Mesenchymal stem cell (in vitro differentiated cells and primary cell): Measurements from ENCODE around the gene BOD1L2.

Source experiments
- DNase-seq: peaks from one replicate; pipeline ENCODE4 v3.0.0-alpha.2; 2013
- H2AFZ ChIP-seq: one replicate; pipeline ENCODE4 v1.6.1; 2013; ENCODE audit warnings: low read depth, mild to moderate bottlenecking, control low read depth, inconsistent platforms, low read length, moderate library complexity
- H2AK5ac ChIP-seq: 2 replicates; pipeline ENCODE4 v1.6.1; 2013; ENCODE audit warnings: low read length, moderate library complexity, mild to moderate bottlenecking, inconsistent platforms; ENCODE audit not compliant: severe bottlenecking
- H2BK120ac ChIP-seq: one replicate; pipeline ENCODE4 v1.6.1; 2013; ENCODE audit warnings: low read depth, mild to moderate bottlenecking, inconsistent platforms, low read length, moderate library complexity
- H2BK12ac ChIP-seq, 2 experiments: one replicate each; pipeline ENCODE4 v1.6.1; 2013; ENCODE audit warnings: inconsistent platforms in 2 of 2, low read length in 2 of 2, mild to moderate bottlenecking in 2 of 2, moderate library complexity in 2 of 2, control low read depth in 1 of 2
- H2BK15ac ChIP-seq: one replicate; pipeline ENCODE4 v1.6.1; 2013; ENCODE audit warnings: mild to moderate bottlenecking, low read depth, inconsistent platforms; ENCODE audit not compliant: poor library complexity, severe bottlenecking
- H2BK5ac ChIP-seq: 2 replicates; pipeline ENCODE4 v1.6.1; 2013; ENCODE audit warnings: low read depth, mild to moderate bottlenecking, low read length, control low read depth, inconsistent platforms; ENCODE audit not compliant: poor library complexity, severe bottlenecking
- H3K14ac ChIP-seq, 2 experiments: one replicate each; pipeline ENCODE4 v1.6.1; 2013; ENCODE audit warnings: inconsistent platforms in 2 of 2, low read length in 2 of 2, control low read depth in 1 of 2, mild to moderate bottlenecking in 1 of 2, moderate library complexity in 1 of 2
- H3K18ac ChIP-seq, 2 experiments: one replicate each; pipeline ENCODE4 v1.6.1; 2013; ENCODE audit warnings: inconsistent platforms in 2 of 2, low read length in 2 of 2, control low read depth in 1 of 2, low read depth in 1 of 2, mild to moderate bottlenecking in 1 of 2
- H3K23ac ChIP-seq, 2 experiments: one replicate each; pipeline ENCODE4 v1.6.1; 2013; ENCODE audit warnings: inconsistent platforms in 2 of 2, low read length in 2 of 2, mild to moderate bottlenecking in 2 of 2, moderate library complexity in 2 of 2, control low read depth in 1 of 2
- H3K27ac ChIP-seq: 2 replicates; pipeline ENCODE4 v1.5.1; 2013; ENCODE audit warnings: mild to moderate bottlenecking, moderate library complexity, low read length, control low read depth, inconsistent platforms; ENCODE audit not compliant: poor library complexity, severe bottlenecking
- H3K27me3 ChIP-seq, 2 experiments: 2 replicates each; pipeline versions ENCODE4 v1.6.1 to v1.7.0; 2013; ENCODE audit warnings: low read length in 2 of 2, mild to moderate bottlenecking in 2 of 2, moderate library complexity in 2 of 2, control low read depth in 1 of 2, inconsistent platforms in 1 of 2; ENCODE audit not compliant: control insufficient read depth in 1 of 2, insufficient read depth in 1 of 2
- H3K36me3 ChIP-seq, 2 experiments: 2 replicates each; pipeline versions ENCODE4 v1.6.1 to v1.7.0; 2013; ENCODE audit warnings: low read length in 2 of 2, control low read depth in 1 of 2, inconsistent platforms in 1 of 2, low read depth in 1 of 2, mild to moderate bottlenecking in 1 of 2; ENCODE audit not compliant: insufficient read depth in 2 of 2, control insufficient read depth in 1 of 2
- H3K4ac ChIP-seq, 2 experiments: one replicate each; pipeline ENCODE4 v1.6.1; 2013; ENCODE audit warnings: inconsistent platforms in 2 of 2, low read length in 2 of 2, mild to moderate bottlenecking in 2 of 2, moderate library complexity in 2 of 2, control low read depth in 1 of 2, low read depth in 1 of 2
- H3K4me1 ChIP-seq: 2 replicates; pipeline ENCODE4 v1.6.1; 2013; ENCODE audit warnings: low read depth, low read length, control low read depth; ENCODE audit not compliant: control insufficient read depth, insufficient read depth
- H3K4me2 ChIP-seq: 2 replicates; pipeline ENCODE4 v1.6.1; 2013; ENCODE audit warnings: low read length, mild to moderate bottlenecking, inconsistent platforms; ENCODE audit not compliant: poor library complexity, severe bottlenecking
- H3K4me3 ChIP-seq, 2 experiments: 2 replicates each; pipeline versions ENCODE4 v1.5.1 to v1.7.0; 2013; ENCODE audit warnings: low read length in 2 of 2, mild to moderate bottlenecking in 2 of 2, control low read depth in 1 of 2, low read depth in 1 of 2; ENCODE audit not compliant: insufficient read depth in 1 of 2
- H3K79me1 ChIP-seq: replicated peaks from 2 replicates; pipeline ENCODE4 v1.6.1; 2013; ENCODE audit warnings: mild to moderate bottlenecking, control low read depth, low read length, inconsistent platforms; ENCODE audit not compliant: poor library complexity, severe bottlenecking
- H3K9ac ChIP-seq: 2 replicates; pipeline ENCODE4 v1.7.0; 2013; ENCODE audit warnings: mild to moderate bottlenecking, low read length, moderate library complexity
- H3K9me3 ChIP-seq: 2 replicates; pipeline ENCODE4 v1.7.0; 2013; ENCODE audit warnings: mild to moderate bottlenecking, low read length; ENCODE audit not compliant: control insufficient read depth
- H4K8ac ChIP-seq: one replicate; pipeline ENCODE4 v1.6.1; 2013; ENCODE audit warnings: inconsistent platforms, mild to moderate bottlenecking, low read length, moderate library complexity
- H4K91ac ChIP-seq: one replicate; pipeline ENCODE4 v1.6.1; 2013; ENCODE audit warnings: mild to moderate bottlenecking, low read length, inconsistent platforms
- WGBS: methylation state at CpG from one replicate; pipeline ENCODE4 v1.1.7; 2013; ENCODE audit warnings: mixed read lengths; 5-methylcytosine and 5-hydroxymethylcytosine counted together

The BOD1L2 gene

DNA sequence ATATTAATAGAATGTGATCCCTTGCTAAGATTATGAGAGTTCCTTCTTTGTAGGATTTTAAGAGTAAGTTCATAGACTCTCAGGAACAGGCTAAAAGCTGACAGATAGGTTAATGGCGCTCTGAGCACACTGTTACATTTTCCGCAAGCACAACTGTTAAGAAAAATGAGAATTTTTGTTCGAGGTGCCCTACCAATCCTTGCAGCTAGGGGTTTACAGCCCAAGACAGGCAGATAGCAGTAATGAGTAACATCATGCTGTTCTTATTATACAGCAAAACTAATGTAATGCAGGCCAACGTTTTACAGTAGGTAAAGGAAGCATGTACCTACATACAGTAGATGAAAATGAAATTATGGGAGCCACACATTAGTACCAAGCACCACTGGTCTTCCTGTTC is 11.2 kb upstream of the BOD1L2 start:
- H3K18ac ChIP-seq = no peak overlapping the region
- no peak overlapping the region for H2AK5ac ChIP-seq
- no peak overlapping the region for H3K4me3 ChIP-seq
- H3K27ac ChIP-seq = no peak overlapping the region
- no peak overlapping the region for H3K4ac ChIP-seq
- H3K27me3 ChIP-seq = peaks cover 0 to 5% of the 10 kb centered on the region in 2 experiments
- WGBS = 50% methylated on average over 3 of the region's 4 CpGs
- H3K36me3 ChIP-seq = no peaks in the 10 kb centered on the region
- H3K14ac ChIP-seq = no peak overlapping the region
- no peak overlapping the region for H3K4me2 ChIP-seq
- no peak overlapping the region for H3K9ac ChIP-seq
- H2BK5ac ChIP-seq = no peak overlapping the region
- H3K23ac ChIP-seq = no peak overlapping the region
- H2AFZ ChIP-seq = no peak overlapping the region
- H2BK120ac ChIP-seq = no peak overlapping the region
- no peak overlapping the region for H4K8ac ChIP-seq
- no peaks in the 10 kb centered on the region for H3K4me1 ChIP-seq
- no peak overlapping the region for H2BK12ac ChIP-seq
- H3K79me1 ChIP-seq = no peaks in the 10 kb centered on the region
- DNase-seq = no peak
- no peak overlapping the region for H4K91ac ChIP-seq
- H2BK15ac ChIP-seq = no peak overlapping the region
- no peaks in the 10 kb centered on the region for H3K9me3 ChIP-seq

DNA sequence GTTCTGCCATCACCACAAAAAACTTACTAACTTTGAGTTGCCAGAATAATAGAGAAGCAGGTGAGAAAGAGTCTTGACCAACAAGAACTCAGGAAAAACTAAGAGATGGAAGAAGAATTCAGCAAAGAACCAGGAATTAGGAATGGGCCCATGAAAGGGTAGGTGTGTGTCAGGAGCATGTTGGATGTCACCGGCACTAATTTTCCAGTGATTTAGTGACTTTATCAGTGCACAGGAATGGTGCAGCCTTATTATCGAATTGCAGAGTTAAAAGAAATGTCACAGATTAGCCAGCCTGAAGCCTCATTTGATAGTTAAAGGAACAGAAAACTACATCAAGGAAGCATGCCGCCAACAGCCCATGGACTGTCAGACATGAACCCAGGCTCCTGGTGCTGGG is 9.0 kb upstream of the BOD1L2 start:
- H3K27me3 ChIP-seq = peaks cover 0 to 17% of the 10 kb centered on the region in 2 experiments
- no peaks in the 10 kb centered on the region for H3K79me1 ChIP-seq

DNA sequence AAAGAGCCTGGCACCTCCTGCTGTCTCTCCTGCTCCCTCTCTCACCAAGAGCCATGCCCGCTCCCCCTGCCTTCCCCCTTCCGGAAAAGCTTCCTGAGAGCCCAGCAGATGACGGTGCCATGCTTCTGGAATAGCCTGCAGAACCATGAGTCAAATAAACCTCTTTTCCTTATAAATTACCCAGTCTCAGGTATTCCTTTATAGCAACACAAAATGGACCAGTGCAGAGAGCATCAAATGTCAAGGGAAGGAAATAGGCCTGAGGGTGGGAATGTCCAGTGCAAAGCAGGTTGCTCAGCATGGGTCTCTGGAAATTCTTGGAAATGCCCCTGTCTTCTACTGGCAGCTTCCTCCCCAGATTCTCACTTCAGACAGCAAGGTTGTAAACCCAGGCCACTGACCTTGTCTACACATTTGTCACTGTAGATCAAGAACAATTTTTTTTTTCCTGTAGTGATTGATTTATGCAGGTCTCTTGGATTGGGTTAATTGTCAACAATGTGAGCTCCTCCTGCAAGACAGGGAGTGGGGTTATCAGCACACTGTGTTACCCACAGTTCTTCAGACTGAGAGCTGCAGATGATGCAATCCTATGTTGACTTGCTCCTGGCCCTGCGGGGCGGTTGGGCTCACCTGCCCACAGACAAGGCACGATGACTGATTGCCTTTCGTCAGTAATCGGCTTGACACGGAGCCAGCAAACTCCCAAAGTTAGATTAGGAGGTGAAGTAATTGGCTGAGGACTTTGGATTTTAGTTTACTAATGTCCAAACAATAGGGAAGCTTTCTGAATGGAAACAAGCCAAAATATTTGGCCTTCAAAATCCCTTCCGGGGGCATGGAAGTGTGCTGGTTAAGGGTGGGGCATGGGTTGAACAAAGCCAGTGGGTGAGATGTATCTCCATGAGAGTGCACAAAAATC is 5.4 kb upstream of the BOD1L2 start:
- H2BK120ac ChIP-seq = no peak overlapping the region
- DNase-seq = no peak
- H3K9ac ChIP-seq = no peak overlapping the region
- H2BK5ac ChIP-seq = no peak overlapping the region
- H2BK12ac ChIP-seq = no peak overlapping the region
- H3K79me1 ChIP-seq = no peaks in the 10 kb centered on the region
- no peak overlapping the region for H3K18ac ChIP-seq
- no peak overlapping the region for H4K91ac ChIP-seq
- H3K23ac ChIP-seq = no peak overlapping the region
- no peak overlapping the region for H3K4me3 ChIP-seq
- peaks cover 0 to 12% of the 10 kb centered on the region in 2 experiments for H3K27me3 ChIP-seq
- no peak overlapping the region for H3K27ac ChIP-seq
- no peak overlapping the region for H4K8ac ChIP-seq
- H3K4me2 ChIP-seq = no peak overlapping the region
- H2AFZ ChIP-seq = no peak overlapping the region
- H3K14ac ChIP-seq = no peak overlapping the region
- no peaks in the 10 kb centered on the region for H3K4me1 ChIP-seq
- H2BK15ac ChIP-seq = no peak overlapping the region
- H2AK5ac ChIP-seq = no peak overlapping the region
- H3K4ac ChIP-seq = no peak overlapping the region
- H3K9me3 ChIP-seq = no peaks in the 10 kb centered on the region
- no peaks in the 10 kb centered on the region for H3K36me3 ChIP-seq
- 88% methylated on average over 9 of the region's 10 CpGs for WGBS

More for the DNA sequence above, 9.0 kb upstream of the BOD1L2 start:
- no peak overlapping the region for H2BK5ac ChIP-seq
- H3K14ac ChIP-seq = no peak overlapping the region
- H2BK120ac ChIP-seq = no peak overlapping the region
- H3K36me3 ChIP-seq = no peaks in the 10 kb centered on the region
- no peak overlapping the region for H4K91ac ChIP-seq
- no peak overlapping the region for H3K18ac ChIP-seq
- H2BK15ac ChIP-seq = no peak overlapping the region
- no peak for DNase-seq
- H2AFZ ChIP-seq = no peak overlapping the region
- no peak overlapping the region for H4K8ac ChIP-seq
- no peak overlapping the region for H3K23ac ChIP-seq
- no peak overlapping the region for H3K4me3 ChIP-seq
- no peaks in the 10 kb centered on the region for H3K9me3 ChIP-seq
- no peak overlapping the region for H3K4ac ChIP-seq
- H3K9ac ChIP-seq = no peak overlapping the region
- H2AK5ac ChIP-seq = no peak overlapping the region
- no peak overlapping the region for H2BK12ac ChIP-seq
- H3K27ac ChIP-seq = no peak overlapping the region
- no peaks in the 10 kb centered on the region for H3K4me1 ChIP-seq
- WGBS = 77% methylated on average over 3 of the region's 3 CpGs
- no peak overlapping the region for H3K4me2 ChIP-seq

DNA sequence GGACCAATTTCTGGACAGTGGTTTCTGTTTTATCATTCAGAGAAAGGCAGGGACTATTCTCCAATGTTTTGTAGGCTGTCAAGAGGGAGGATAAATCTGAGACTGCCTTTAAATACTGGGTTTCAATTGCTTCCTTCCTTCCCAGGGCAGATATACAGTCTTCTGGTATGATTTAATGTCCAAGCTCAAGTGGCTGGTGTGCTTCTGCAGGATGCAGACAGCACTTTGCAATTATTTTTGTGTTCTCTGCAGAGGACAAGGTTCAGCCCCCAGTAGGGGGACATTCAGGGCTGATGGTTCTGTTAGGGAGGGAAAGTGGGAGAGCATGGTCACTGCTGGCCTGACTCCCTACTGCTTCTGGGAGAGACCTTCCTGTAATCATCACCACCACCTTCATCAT is 4.6 kb upstream of the BOD1L2 start:
- Histone ChIP-seq H3K9ac (no peak overlapping the region), H3K23ac (no peak overlapping the region), H2BK12ac (no peak overlapping the region), H3K27me3 (peaks cover 0 to 12% of the 10 kb centered on the region in 2 experiments), H3K9me3 (no peaks in the 10 kb centered on the region), H2AK5ac (no peak overlapping the region), H3K4me1 (no peaks in the 10 kb centered on the region), H3K36me3 (no peaks in the 10 kb centered on the region), H2BK15ac (no peak overlapping the region), H2BK120ac (no peak overlapping the region), H3K18ac (no peak overlapping the region), H4K8ac (no peak overlapping the region), H3K4me2 (no peak overlapping the region), H2AFZ (no peak overlapping the region), H3K27ac (no peak overlapping the region), H3K4ac (no peak overlapping the region), H2BK5ac (no peak overlapping the region), H3K4me3 (no peak overlapping the region), H3K79me1 (no peaks in the 10 kb centered on the region), H4K91ac (no peak overlapping the region), H3K14ac (no peak overlapping the region)
- DNase-seq = no peak
